Activated T-helper 9 cell treated with anti-CD3 and anti-CD28 coated beads, Interleukin-2, amount 50 U/mL, for 16 hours (primary cell): ENCODE results near the gene KMO.

Experiments used
- DNase-seq: peaks from one replicate; pipeline ENCODE4 v3.0.0-alpha.2; 2020; ENCODE audit warnings: low read depth

Gene KMO

DNA sequence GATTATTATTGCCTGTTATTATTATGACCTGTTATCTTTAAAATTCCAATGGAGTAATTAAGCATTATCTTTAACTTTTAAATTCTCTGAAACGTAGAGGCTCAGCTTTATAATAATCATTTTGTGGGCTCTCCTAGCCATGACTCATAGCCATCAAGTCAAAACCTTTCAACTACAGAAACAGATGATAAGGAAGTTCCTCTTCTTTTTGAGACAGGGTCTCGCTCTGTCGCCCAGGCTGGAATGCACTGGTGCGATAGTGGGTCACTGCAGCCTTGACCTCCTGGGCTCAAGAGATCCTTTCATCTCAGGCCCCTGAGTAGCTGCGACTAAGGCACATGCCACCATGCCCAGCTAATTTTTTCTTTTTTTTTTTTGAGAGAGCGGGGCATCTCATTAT lies 64.5 kb downstream of the KMO start:
- DNase-seq = no peak

DNA sequence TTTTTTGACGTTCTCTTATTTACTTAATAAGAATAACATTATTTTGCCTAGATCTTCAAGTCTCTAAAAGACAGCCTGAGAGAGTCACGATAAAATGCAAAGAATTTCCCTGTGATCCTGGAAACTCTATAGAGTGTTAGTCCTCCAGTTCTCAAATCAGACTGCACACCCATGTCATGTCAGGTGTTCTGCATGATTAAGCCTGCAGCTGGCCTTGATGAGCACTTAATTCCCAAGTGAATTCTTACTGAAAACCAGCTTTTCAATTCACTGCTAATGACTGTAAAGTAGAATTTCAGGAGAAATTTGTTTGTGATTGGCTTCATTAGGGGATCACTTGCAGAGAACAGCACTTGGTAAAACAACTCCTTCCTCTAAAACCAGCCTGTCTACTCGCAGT lies 66.1 kb downstream of the KMO start:
- DNase-seq = no peak

DNA sequence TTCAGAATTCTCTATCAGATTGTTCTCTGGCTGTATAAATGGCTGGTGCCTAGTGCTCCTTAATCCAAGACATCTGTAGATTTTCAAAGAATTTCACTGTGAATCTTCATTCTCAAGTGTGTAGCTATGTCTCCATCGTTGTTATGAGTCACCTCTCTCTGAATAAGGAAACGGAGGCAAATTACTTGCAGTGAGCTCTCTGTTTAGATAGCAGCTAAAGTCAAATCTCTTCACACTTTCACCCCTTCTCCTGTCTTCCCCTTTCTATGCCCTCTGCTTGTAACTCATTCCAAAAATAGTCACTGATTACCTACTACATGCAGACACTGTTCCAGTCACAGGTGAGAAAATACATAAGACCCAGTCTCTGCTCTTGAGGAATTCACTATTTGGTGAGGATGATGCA lies 68.3 kb downstream of the KMO start:
- no peak for DNase-seq

DNA sequence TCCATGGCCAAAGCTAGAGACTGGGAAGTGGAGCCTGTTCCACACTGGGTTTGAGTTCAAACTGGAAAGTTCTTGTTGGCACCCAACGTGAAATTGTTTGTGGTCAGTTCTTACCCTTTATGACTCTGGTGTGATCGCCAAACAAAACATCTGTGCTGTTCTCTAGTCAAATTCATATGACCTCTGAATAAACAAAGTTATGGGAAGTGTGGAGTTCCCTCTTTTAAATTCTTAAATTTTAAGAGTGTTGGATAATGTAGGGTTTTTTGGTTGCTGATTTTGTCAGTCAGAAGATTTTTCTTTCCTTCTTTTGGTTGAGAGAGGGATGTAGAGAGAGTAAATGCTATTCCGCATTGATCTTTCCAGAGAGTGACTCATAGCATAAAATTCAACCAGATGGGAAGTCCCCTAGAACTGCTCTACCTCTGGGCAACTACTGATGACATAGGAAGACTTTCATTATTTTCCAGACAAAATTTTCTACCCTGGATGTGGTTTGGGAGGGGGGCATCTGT lies 71.6 kb downstream of the KMO start:
- DNase-seq = no peak

DNA sequence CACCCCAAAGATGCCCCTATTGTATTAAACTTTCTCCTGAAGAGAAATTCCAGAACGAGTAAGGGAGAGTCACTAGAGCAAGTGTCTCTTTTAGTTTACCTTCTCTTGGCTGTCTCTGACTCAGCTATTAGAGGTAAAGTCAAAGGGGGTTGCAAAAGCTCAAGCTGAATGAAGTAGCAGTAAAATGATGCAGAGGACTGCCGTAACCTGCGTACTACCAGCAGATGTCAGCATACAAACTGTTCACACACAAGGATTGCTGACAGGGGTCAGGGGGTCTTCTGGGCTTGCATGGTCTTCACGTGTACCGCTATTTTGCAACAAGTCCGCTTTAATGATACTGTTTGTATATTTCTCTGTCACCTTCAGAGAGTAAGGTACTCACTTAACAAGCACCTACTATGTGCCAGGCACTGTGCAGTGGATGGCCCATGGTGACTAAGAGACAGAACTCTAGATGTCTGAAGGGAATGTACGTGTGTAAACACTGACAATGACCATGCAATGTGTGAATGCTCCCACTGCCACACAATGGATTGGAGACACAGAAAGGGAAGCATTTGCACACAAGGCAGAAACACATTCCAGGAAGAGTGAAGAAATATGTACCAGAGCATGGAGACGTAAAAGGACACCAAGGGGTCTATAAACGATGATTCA lies 73.1 kb downstream of the KMO start:
- DNase-seq = no peak

DNA sequence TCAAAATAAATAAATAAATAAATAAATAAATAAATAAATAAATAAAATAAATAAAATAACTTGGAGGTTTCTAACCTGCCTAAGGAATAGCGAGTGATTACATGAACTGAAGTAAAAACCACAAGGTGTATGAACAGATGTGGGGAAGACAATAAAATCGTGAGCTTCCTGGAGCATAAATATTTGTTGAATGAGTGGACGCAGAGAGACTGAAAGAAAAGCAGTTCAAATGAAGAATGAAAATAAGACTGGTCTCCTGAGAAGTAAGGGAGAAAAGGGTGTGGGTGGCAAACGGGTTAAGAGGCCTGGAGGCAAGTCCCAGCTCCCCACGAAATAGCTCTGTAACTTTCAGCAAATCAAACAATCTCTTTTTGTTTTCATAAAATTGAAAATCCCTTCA lies 74.4 kb downstream of the KMO start:
- DNase-seq = no peak

DNA sequence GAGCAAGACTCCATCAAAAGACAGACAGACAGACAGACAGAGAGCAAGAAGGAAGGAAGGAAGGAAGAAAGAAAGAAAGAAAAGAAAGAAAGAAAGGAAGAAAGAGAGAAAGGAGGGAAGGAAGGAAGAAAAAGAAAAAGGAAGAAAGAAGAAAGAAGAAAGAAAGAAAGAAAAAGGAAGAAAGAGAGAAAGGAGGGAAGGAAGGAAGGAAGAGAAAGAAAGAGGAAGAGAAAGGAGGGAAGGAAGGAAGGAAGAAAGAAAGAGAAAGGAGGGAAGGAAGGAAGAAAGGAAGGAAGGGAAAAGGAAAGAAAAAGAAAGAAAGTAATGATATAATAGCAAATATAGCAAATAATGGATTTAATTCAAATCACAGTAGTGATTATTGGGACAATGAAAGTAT lies 75.3 kb downstream of the KMO start:
- no peak for DNase-seq

DNA sequence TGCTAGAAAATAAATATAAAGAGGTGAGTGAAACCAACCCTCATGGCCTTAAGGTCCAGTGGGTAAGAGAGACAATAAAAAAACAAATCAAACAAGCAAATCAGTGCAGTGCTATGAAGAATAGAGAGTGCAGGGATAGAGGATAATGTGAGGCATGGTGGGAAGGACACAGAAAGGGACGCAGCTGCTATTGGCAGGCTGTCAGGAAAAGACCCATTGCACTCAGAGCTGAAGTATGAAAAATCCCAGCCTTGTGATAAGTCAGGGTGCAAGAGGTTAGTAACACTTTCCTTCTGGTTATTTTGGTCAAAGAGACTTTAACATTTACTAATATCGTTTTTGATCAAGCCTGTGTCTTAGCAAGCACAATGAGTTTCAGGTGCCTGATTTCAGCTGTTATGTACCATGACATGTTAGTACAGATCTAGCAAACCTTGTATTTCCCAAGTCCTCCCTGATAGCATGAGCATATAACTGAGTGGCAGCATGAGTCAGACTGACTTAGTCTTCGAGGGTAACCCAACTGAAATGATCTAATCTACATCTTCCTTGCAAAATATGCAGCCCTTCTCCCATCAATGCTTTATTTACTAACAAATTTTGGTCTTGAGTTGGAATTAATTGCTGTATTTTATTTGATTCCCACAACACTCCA lies 76.3 kb downstream of the KMO start:
- no peak for DNase-seq

DNA sequence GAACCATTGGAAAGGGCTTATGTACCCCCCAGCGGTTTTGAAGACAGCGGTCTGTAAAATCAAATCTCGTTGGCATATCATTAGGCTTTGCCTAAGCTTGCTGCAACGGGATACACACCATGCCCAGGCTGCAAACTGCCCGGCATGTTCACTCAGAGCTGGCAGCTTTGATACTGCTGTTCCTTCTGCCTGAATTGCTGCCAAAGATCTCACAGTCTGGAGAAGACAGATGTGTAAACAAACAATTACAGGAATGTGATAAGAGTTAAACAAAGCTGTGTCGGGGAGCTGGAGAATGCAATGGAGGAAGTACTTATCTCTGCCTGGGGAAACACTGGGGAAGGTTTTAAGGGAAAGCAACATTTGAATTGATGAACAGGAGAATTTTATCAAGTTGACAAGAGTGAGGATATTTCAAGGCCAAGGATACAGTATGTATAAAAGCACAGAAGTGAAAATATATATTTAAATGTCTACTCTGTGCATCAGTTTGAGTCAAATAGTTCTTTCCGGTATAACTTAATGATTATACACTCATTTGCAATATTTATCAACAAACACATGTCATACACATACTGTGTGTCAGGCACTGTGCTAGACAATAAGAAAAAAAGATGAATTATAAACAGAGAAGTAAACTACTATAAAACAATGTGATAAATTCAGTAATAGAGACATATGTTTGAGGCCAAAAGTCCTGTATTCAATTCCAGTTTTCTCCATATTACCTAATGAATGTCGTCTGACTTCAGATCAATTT lies 78.1 kb downstream of the KMO start:
- no peak for DNase-seq

DNA sequence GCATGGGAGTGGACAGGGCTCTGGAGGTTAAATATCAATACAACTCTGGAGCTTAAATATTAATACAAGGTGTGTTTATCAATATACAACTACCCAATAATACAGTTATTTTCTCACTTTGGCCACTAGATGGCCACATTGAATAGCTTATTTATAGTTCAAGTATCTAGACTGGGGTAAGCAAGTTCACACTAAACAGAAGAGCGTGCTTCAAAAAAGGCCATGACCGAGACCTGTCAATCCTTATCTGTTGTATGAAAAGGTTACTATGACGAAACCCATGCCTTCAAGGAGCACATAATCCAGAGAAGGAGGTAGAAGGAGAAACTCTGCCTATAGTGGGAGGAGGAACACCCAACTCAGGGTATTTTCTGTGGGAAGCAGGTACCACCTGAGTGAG lies 78.9 kb downstream of the KMO start:
- DNase-seq = no peak

DNA sequence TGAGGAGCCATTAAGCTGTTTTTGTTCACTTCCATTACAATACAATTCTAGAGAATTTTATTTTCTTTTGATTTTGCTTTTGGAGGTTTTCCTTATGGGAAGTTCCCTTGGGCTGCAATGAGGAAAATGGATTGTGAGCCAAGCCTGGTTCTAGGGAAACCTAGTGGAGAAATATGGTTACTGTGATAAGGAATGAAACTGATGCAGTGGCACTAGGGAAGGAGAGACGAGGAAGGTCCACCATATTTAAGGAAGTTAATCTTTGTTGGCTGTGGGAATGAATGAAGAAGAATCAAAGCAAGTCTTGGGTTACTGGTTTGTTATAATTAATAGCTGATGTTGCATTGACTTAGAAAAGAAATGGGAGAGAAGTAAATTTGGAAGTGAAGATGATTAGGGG lies 79.6 kb downstream of the KMO start:
- DNase-seq = no peak

DNA sequence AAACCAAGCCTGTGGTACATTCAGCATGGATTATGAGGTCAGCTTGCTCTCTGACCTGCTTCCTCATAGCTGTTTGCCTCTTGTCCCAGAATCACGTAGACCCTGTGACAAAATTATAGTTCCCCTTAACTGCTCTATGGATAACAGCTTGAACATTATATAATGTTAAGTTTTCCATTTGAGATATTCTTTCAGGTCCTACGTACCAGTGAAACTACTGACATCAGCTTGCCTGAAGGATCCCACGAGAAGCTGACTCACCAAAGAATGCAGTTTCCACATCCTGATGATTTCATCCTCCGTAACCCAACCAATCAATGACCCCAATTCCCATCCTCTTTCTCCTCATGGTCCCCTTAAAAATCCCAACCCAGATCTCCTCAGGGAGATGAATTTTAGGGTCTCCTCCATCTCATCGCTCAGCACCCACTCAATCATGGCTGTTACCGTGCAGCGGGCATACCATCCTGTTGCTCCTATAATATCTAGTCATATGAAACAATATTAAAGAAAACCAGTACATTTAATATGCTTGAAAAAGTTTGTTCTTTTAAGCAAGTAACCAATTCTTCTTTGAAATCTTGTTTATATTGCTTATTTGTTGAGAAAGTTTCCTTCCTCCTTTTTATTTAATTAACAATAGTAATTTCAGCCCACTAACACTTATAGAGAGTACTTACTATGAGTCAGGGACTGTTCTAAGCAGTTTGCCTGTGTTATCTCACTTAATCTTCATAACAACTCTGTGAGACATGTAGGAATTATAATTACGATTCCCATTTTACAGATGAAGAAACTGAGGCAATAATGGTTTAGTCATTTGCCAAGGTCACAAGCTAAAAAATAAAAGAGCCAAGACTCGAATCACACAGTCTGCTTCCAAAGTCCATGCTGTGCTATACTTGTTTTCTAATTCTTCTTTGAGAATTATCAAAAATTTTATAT lies 80.6 kb downstream of the KMO start:
- DNase-seq = no peak

DNA sequence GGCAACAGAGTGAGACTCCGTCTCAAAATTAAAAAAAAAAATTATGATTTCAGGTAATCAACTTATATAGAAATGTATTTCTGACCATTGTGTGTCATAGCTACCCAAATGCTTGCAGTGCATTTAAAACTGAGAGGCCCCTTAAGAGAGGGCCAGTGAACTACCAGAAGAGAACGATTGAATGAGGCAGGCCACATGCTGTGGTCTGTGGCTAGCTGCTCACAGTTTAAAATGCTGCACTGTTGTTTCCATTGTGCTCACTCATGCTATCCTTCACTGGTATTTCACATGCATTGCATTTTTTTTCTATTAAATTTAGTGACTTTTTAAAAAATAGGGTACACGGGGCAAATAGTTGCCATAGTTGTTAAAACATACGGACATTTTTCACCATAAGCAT lies 82.0 kb downstream of the KMO start:
- no peak for DNase-seq

DNA sequence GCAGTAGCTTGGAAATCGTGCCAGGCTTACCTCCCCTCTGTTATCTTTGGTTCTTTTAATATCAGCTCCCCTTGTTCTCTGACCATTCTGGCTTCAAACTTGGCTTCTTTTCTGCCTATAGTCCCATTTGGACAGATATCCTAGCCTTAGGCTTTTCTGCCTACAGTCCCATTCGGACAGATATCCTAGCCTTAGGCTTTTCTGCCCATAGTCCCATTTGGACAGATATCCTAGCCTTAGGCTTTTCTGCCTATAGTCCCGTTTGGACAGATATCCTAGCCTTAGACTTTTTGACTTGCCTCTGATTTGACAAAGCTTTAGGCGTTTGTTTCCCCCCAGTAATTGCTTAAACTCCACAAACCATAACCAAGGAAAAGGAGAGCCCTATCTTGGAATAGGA lies 82.4 kb downstream of the KMO start:
- no peak for DNase-seq

DNA sequence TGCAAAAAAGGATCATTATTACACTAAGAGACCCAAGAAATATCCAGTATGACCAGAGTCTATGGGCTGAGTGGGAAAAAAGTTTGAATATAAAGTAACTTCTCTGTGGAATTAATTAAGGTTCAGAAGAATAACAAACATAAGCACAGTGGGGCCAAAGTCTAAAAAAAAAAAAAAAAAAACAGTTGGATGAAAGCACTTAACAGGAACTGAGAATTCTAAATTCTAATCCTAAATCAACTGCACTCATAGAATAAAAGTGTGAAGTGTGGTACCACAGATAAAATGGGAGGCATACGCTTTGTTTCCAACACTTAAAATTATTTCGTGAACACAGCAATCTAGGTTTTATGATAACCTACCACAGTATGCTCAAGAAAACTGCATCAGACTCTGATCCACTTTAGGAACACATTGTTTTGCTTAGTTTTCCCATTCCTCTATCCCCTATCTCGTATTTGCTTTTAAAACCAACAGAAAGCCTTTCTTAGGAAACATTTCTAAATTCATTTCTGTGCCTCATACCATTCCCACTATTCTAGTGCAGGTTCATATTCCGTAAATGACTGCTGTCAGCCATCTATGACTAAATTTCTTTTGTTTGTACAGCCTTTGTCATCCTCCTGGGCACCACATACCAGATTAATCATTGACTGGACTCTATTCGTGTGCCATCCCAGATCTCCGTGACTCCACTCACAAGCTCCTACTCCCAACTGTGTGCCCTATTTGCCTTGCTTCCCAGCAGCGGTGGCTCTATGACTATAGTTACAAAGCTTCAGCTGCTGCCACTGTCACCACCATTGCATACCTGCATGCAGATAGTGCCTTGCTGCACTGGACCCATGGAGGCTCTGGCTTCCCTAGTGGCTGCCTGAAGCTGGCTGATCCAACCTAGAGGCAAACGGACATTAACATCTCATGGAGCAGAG lies 83.1 kb downstream of the KMO start:
- DNase-seq = no peak

DNA sequence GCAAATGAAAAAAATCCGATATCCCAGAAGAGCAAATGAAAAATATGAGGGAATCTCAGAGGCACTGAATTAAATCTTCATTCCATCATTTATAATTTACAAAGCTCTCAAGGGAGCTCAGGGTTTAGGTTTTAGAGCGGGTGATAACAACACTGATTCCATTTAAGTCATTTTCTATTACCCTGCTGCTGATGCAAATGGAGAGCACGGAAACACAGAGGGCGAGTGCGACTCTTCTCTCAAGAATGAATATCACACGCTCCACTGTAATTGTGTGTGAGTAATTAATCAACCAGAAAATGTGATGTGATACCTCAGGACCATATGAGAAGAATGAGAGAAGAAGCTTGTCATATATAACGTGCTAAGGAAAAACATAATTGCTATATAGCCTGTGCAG lies 85.2 kb downstream of the KMO start:
- no peak for DNase-seq

DNA sequence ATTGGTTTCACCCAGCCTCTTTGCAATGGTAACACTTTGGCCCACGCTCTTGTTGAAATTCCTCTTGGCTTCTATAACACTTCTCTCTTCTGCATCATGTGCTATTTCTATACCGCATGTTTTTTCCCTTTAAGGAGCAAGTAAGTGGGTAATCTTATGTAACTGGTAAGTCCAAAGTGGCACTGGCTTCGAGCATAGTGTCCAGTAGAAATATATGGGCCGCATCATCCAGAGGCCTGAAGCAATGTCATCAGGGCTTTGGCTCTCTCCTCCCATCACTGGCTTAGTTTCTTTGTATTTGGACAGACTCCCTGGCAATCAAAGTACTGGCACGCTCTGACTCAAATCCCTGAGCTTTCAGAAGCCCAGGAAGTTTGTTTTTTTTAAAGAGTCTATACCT lies 90.5 kb downstream of the KMO start:
- no peak for DNase-seq

DNA sequence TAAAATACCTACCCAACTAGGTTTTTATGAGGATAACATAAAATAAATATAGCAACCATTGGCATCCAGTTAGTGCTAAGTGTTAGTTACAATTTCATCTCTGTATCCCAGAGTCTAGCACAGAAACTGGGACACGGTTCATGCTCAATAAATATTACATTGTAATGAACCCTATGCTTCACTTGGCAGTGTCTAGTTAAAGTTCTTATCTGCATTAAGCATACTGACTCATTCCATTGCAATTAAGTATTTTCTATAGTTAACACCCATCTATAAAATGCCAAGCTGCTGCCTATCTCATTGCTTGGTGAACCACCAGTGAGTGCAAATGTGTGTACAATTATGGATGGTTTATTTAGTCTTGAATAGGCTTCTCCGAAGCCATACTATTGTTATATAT lies 92.8 kb downstream of the KMO start:
- DNase-seq = no peak

DNA sequence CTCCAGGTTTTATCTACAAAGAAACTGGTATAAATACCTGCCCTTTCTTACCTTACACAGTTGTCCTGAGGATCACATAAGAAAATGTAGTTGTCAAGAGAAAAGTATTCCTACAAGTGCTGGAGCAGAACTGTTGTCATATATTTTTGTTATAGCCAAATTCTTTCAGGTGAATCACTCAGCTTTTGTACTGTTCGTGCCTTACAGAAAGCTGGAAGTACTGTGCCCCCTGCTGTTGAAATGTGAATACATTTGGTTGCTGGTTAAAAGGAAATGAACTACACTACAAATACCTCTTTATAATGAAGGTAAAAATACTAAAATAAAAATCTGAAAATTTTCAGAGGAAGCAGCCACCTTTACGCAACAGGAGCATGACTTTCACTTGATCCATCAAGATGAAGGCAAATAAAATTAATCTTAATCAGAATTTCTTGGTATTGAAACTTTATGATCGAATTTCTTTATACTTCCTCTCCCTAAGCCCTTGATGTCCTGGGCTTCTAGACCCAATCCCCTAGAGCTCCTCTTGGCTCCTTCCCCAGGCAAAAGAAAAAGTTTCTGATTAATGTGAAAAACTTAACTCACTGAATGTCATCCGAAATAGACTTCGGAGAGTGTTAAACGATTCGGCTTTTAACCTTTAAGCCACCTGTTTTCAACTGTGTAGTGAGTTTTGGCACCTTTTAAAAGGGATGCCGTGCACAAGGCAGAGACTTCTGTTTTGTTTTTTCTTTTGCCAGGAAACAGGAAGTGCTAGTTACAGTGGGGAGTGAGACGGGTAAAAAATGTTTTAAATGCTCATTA lies 95.5 kb downstream of the KMO start:
- DNase-seq = no peak

DNA sequence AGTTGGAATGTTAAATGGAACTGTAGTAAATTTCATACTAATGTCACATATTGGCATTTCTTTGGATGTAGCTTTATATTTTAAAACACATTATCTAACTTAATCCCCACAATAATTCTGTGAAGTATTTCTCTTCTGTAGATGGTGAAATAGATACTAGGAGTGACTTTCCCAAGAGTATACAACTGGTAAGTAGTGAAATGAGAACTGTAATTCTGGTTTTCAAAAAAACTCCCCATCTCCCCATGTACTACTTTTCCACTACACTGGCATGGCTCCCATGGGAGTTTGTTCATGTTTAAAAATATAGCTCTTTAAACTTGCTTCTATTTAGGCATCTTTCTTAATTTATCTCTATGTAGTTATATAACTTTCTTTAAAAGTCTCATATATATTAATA lies 97.8 kb downstream of the KMO start:
- DNase-seq = no peak
